T-helper 22 cell (primary cell): ENCODE data around the gene RASSF5.
"Not testable (repeated sequence)": the region's sequence is repeated elsewhere in the genome, so short reads cannot be mapped to it uniquely, and the experiment has no call there.

Source experiments
- DNase-seq: peaks from one replicate; pipeline ENCODE4 v3.0.0-alpha.2; 2020; ENCODE audit warnings: low read depth

RASSF5 gene

GRCh38 chr1:206477110-206477509, 30.2 kb upstream of the RASSF5 start:
- no peak for DNase-seq

DNA sequence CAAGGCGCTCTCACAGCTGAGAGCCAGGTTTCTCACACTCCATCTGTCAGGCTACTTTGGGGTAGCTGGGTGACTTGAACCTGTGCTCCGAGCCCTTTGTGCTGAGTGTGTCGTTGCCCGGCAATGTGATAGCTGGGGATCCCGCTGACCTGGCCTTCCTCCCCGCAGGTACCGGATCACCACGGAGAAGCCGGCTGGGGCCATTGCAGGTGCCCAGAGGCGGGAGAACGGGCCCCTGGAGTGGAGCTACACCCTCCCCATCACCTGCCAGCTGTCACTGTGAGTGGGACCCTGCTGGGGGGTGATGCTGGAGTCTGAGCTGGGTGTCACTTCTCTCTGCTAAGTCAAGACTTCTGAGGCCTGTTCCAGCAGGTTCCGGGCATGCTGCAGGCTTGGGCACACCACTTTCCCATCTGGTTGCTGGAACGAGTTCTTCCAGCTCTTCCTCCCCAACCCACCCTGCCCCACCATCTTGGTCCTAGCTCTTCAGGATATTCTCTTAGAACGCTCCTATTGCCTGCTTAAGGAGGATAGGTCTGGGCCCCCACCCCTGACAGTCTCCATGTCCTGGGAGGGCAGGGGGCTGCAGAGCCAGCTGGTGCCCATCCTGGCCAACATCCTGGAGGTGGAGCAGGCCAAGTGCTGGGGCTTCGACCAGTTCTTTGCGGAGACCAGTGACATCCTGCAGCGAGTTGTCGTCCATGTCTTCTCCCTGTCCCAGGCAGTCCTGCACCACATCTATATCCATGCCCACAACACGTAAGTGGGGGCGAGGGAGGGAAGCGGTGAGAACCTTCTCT, 29.6 kb upstream of the RASSF5 start:
- DNase-seq: no peak

- DNase-seq: no peak
Measured at GRCh38 chr1:206478746-206479145, 28.6 kb upstream of the RASSF5 start.

- no peak for DNase-seq
Measured at GRCh38 chr1:206479183-206480125, 27.9 kb upstream of the RASSF5 start.

DNA sequence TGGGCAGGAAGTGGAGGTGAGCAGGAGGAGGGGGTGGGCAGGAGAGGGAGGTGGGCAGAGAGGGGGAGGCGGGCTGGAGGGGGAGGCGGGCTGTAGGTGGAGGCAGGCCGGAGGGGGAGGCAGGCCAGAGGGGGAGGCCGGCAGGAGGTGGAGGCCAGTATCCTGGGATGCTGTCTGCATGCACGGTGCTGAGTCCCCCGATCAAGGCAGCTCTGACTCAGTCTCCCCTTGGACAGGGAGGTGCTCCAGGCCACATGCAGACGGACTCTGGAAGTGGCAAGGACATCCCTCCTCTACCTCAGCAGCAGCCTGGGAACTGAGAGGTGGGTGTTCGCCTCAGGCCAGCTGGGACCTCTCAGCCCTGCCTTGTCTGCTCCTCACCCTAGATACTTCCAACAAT, 27.1 kb upstream of the RASSF5 start:
- no peak for DNase-seq

- DNase-seq: no peak
Measured at GRCh38 chr1:206482611-206483010, 24.7 kb upstream of the RASSF5 start.

DNA sequence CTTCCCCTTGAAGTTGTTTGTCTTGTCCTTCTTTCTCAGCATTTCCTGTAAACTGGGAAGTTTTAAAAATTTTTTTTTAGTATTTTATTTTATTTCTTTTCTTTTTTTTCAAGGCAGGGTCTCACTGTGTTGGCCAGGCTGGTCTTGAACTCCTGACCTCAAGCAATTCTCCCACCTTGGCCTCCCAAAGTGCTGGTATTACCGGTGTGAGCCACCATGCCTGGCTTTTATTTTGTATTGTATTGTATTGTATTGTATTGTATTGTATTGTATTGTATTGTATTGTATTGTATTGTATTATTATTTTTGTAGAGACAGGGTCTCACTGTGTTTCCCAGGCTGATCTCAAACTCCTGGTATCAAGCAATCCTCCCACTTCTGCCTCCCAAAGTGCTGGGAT, 23.5 kb upstream of the RASSF5 start:
- not testable (repeated sequence) for DNase-seq

DNA sequence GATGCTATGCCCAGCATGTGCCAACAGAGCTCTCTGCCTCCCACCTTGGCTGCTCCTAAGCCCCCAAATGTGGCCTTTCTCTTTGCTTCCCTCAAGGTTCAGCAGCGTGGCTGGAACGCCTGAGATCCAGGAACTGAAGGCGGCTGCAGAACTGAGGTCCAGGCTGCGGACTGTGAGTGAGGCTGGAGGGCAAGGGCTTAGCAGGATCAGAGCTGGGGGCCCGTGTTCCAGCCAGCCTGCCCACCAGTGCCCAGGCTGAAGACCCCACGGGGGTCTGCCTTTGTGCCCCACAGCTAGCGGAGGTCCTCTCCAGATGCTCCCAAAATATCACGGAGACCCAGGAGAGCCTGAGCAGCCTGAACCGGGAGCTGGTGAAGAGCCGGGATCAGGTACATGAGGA, 22.4 kb upstream of the RASSF5 start:
- no peak for DNase-seq

DNA sequence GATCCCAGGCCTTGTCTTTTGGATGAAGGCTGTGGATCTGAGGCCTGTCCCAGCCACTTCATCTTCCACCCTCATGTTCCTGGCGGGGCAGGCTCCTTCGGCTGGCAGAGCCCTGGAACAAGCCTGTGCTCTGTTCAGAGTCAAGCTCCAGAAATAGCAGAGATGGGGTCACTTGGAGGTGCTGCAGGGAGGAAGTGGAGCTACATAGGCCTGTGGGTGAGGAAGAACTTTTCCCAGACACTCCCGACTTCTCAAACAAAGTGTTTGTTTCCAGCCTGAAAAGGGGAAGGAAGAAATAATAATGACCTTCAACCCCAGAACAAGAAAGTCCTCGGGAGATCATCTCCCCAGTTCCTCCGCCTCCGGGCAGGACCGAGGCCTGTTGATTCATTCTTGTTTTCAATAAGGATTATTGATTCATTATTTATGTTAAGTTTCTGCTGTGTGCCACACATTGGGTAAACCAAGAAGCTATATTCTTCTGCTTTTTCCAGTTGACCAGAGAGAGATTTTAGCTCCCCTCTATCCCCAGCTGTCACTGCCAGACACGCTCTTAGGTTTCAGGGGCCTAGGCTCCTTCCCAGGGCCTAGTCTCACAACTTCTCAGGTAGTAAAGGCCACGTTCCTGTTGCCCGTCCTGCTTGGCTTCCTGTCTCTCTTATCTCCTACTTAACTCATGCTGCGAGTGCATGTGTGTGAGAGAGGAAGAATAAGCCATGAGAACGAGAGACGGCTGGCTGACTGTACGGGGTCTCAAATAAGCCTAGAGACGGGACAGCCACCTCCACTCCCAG, 20.1 kb upstream of the RASSF5 start:
- DNase-seq: no peak

DNA sequence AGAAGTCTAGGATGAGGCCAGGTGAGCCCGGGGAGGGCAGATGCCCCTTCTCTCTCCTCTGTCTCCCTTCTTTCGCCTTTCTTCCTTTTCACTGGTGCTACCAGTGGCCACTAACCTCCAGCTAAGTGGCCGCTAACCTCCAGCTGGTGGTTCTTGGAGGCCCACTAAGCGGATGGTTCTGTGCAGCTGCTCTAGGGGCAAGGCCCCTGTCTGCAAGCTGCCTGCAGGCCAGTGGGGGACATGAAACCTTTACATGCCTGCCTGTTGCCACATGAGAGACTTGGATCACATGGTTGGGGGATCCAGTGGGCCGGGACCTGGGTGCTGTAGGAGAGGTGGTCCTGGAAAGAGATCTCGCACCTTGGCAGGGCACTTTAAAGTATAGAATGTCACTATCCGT, 19.4 kb upstream of the RASSF5 start:
- DNase-seq: no peak

DNA sequence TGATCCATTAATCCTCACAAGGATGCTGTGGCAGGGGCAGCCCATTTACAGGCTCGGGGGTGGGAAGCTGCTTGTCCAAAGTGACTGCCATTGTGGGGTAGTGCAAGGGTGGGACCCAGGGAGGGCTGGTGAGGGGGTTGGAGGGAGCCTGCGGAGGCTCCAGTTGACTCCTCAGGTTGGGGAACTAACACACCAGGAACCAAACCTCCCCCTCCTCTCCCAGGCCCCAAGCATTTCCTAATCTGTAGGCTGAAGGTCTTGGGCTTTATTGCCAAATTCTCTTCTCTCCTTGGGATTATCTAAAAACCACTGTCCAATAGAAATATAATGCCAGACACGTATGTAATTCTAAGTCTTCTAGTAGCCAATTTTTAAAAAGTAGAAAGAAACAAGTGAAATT, 18.9 kb upstream of the RASSF5 start:
- DNase-seq: no peak

DNA sequence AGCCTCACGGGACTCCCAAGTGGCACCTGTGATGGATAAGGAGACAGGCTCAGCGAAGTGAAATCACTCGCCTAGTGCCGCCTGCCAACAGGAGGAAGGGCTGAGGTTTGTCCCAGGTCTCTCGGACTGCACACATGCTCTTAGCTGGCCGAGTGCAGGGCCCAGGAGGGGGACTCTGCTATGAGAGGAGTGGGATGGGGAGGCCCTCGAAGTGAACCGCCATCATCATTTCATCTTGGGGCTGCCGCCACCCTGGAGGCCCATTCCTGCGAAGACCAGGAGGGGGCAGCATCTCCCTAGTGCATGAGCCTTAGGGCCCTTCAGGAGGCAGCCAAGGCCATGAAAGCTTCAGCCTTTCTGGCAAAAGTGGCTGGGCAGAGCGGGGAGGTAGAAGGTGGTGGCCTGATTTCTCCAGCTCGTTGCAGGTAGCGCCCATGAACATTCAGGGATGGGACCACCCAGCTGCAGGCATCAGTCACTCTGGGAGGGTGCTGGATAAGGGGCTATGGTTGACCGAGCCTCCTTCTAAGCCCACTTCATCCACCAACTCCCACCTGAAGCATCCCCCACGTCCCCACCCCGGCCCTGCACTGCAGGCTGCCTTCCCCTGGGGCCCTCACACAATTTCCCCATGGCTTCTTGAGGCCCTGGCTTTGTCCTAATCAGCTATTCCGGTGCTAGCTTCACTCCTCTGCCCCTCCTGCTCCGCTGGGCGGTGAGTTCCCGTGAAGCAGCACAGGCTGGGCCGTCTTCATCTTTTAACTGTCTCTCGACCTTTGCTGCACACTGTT, 17.2 kb upstream of the RASSF5 start:
- no peak for DNase-seq

DNA sequence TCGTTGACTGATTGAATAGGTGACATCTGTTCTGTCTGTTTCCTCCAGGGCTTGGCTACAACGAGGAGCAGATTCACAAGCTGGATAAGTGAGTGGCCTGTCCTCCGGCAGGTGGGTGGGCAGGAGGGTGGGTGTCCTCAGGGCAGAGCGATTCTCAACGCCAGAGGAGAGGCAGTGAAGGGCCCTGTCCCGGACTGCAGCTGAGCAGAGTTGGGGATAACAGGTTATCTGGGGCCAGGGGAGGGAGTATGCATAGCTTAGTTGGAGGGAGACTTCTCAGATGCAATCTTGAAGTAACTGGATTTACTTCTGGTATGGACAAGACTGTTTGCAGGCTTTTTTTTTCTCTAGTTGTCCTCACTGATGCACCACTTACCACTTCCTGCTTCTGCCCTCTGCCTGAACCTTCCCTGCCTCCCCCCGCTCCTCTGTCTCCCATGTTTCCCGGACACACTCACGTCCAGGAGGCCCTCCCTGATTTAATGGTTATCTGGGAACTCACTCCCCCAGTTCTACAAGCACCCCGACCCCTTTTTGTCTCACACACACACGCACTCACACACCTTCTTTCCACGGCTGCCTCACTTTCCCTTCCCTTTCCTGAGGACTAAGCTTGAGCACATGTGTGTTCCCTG, 16.4 kb upstream of the RASSF5 start:
- no peak for DNase-seq

- no peak for DNase-seq
Measured at GRCh38 chr1:206491616-206492015, 15.7 kb upstream of the RASSF5 start.

GRCh38 chr1:206492589-206492988, 14.7 kb upstream of the RASSF5 start:
- no peak for DNase-seq

DNA sequence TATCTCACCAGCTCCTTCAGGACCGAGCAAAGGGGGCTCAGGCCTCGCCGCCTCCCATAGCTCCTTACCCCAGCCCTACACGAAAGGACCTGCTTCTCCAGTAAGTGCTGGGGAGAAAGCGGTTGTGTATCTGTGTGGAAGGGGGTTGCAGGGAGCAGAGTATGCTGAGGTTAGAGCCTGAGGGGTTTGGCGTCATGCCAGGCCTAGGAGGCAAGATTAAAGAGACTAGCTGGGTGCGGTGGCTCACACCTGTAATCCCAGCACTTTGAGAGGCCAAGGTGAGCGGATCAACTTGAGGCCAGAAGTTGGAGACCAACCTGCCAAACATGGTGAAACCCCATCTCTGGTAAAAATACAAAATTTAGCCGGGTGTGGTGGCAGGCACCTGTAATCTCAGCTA, 14.1 kb upstream of the RASSF5 start:
- no peak for DNase-seq

GRCh38 chr1:206495011-206495461, 12.3 kb upstream of the RASSF5 start:
- no peak for DNase-seq

DNA sequence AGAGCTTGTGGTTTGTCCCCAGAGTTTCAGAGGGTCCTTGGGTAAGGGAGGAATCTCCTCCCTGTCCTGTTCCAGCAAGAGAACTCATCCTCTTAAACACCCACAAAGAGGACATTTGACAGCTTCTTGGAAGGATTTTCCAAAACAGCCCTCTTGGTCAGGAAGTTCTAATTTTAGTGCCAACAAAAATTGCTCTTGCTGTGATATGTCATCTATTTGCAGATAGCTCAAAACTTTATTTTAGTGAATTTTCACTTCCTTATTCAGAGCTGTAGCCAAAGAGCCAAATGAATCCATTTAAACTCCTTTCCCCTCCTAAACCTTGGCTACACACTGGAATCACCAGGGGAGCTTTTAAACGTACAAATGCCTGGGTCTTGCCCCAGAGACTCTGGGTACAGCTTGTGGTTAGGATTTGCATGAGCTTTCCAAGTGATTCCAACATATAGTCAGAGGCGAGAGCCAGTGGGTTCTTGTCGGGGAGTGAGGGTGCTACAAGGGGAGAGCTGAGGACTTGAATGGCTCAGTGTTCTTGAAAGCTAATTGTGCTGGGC, 11.8 kb upstream of the RASSF5 start:
- no peak for DNase-seq

DNA sequence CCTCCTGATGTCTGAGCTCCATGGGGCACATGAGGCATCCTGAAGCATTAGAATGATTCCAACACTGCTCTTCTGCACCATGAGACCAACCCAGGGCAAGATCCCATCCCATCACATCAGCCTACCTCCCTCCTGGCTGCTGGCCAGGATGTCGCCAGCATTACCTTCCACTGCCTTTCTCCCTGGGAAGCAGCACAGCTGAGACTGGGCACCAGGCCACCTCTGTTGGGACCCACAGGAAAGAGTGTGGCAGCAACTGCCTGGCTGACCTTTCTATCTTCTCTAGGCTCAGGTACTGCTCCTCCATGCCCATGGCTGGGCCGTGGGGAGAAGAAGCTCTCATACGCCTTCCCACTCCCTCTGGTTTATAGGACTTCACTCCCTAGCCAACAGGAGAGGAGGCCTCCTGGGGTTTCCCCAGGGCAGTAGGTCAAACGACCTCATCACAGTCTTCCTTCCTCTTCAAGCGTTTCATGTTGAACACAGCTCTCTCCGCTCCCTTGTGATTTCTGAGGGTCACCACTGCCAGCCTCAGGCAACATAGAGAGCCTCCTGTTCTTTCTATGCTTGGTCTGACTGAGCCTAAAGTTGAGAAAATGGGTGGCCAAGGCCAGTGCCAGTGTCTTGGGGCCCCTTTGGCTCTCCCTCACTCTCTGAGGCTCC, 11.1 kb upstream of the RASSF5 start:
- DNase-seq: no peak

DNA sequence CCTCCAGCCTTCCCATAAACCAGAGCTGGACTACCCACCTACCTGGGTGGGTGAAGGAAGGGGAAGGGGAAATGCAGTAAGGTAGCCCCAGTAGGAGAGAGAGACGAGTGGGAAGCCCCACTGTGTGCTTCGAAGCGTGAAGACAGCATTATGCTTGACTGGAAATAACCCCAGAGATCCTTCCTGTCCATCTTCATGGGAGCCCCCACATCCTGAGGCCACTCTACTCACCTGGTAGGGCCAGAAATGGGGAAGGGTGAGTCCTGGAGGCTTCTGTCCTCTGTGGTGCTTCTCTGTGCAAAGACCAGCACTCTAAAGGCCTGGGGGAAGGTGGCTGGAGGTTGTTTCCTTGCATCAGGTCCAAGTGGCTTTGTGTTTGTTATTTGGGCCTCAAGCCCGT, 10.0 kb upstream of the RASSF5 start:
- DNase-seq: no peak
